Measurements from ENCODE around the gene ZRANB1.
"Not testable (repeated sequence)": the region's sequence is repeated elsewhere in the genome, so short reads cannot be mapped to it uniquely, and the experiment has no call there.

ZRANB1 gene

DNA sequence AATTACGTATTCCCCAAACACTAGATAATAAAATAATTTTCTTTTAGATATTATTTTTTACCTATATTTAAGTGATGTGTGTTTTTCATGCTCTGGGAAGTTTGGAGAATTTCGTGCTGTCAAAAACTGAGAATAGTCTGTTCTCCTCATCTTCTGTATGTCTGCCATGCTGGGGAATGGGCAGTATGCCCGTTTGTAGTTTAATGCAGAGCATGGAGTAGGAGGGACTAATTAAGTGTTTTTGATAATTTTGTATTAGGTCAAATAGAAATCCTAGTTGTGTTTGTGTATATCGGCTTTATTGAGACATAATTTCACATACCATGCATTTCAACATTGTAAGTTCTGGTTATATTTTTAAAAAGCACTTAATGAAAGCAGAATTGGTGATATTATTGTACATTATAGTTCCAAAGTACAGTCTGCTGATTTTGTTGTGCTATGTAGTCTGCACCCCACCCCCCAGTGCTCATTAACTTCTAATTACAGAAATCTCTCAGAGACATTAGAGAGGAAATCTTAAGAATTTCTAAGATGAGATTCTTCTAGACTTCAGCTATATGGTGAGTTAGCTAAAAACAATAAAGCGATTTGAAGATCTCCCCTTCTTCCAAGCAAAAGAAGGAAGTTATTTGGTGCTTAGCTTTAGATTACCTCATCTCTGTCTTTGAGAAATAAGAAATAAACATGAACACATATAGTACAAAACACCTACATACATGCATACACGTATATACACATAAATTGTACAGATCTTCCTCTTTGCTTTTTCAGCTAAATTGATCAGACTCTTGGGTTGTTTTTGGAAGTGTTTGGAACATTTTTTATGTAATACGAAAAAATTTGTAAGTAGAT is 22.2 kb downstream of the ZRANB1 start:
- no peak for DNase-seq (ENCODE audit: low read depth in 2 of 2)

DNA sequence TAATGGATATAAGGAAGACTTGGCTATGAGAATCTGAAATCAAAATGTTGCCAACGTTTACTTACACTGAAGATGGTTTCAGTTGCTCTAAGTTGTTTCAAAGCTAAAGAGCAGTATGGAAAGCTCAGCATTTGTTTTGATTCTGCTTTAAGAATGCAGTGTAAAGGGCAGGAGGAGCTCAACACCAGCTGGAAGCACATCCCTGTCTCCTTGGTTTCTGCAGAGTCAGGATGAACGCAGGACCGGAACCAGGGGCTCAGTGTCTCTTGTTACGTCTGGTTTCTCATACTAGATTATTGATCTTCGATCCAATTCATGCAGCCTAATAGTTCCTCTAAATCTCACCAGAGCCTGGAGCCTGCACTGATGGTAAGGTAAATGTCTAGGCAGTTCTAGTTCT is 24.1 kb downstream of the ZRANB1 start:
- DNase-seq (ENCODE audit: low read depth in 2 of 2) = no peak

DNA sequence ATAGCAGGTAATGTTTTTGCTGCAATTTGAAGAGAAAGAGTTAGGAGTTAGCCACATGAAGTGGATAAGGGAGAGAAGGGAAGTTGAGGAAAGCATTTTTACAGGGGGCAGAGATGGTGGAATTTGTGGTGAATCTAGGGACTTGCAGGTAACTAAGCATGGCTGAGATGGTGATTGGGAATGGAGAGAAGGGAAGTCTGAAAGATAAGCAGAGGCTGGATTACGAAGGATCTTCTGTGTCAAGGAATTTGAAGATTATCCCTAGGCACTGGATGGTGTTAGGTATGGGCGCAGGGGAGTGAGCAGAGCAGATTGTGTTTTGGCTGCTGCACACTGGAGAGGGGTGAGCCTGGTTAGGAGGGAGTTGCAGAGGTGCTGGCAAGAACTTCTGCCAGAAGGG is 25.3 kb downstream of the ZRANB1 start:
- DNase-seq (ENCODE audit: low read depth in 2 of 2) = no peak

DNA sequence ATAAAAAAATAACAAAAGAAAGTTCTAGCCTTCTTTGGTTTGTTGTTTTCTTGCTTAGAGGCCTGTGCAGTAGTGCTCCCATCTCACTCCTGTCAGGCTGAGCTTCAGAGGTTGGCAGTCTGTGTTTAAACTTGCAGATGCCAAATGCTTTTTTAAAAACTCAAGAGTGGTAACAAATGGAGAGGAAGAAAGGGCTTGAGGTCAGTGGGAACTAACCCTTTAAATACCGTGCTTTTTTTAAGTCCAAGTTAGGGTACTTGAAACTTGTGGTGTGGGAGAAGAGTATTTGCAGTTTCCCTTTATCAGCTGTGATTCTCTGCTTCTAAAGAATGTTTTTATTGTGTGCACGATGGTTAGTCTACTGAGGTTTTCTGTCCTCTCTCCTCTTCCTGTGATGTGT is 29.4 kb downstream of the ZRANB1 start:
- no peak for DNase-seq (ENCODE audit: low read depth in 2 of 2)

DNA sequence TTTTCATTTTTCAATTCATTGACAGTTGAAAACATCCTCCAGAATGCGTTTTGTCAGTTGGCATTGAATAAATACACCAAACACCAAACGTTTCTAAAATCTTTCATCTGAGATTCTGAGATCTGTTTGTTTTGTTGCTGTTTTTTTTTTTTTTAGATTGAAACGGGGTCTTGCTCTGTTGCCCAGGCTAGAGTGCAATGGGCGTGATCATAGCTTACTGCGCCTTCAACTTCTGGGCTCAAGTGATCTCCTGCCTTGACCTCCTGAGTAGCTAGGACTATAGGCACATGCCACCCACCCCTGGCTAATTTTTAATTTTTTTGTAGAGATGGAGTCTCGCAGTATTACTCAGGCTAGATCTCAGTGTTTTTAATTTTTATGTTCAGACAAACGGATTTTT is 30.7 kb downstream of the ZRANB1 start:
- no peak for DNase-seq (ENCODE audit: low read depth in 2 of 2)

DNA sequence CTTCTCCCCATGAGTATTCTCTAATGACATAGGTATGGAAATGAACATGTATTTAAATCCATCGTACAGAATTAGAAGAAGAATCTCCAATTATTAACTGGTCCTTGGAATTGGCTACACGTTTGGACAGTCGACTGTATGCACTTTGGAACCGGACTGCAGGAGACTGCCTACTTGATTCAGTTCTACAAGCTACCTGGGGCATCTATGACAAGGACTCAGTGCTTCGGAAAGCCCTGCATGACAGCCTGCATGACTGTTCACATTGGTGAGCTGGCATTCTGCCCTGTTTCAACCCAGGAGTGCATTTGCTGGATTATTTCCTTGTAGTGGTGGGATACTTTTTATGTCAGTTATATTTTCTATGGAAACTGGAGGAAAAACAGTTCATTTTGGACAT is 32.2 kb downstream of the ZRANB1 start:
- no peak for DNase-seq (ENCODE audit: low read depth in 2 of 2)

DNA sequence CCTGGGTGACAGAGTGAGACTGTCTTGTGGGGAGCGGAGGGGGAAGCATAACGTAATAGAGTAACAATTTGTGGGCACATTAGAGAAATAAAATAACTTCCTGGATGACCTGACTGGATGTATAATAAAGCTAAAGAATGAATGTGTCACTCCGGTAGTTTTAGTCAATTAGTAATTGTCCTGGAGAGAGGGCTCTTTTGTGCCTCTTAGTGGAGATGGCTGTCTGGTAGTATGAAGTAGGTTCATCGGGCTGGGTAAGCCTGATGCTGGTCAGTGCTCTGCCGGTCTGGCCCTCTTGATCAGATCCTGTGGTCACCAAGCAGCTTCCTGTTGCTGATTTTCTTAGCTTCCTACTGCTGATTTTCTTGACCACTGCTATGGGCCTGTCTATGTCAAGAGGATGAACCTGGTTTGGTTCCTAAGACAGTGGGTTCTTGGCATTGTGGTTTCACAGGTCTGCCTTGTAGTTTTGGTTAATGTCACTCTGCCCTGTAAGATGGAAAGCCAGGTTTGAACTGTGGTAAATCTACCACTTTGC is 34.1 kb downstream of the ZRANB1 start:
- DNase-seq (ENCODE audit: low read depth in 2 of 2) = no peak

DNA sequence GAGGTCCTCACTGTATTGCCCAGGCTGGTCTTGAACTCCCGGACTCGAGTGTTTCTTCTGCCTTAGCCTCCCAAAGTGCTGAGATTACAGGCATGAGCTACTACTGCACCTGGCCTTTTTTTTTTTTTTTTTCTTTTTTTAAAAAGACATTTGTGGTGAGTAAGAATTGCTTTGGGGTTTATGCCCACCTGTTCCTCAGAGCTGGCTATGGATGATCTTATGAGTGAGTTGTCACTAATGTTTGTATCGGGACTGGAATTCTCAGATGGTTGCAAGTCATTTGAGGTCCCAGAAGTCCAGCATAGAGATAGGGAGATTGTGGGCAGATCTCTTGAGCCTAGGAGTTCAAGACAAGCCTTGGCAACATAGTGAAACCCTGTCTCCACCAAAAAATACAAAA is 35.2 kb downstream of the ZRANB1 start:
- DNase-seq (ENCODE audit: low read depth in 2 of 2) = no peak

DNA sequence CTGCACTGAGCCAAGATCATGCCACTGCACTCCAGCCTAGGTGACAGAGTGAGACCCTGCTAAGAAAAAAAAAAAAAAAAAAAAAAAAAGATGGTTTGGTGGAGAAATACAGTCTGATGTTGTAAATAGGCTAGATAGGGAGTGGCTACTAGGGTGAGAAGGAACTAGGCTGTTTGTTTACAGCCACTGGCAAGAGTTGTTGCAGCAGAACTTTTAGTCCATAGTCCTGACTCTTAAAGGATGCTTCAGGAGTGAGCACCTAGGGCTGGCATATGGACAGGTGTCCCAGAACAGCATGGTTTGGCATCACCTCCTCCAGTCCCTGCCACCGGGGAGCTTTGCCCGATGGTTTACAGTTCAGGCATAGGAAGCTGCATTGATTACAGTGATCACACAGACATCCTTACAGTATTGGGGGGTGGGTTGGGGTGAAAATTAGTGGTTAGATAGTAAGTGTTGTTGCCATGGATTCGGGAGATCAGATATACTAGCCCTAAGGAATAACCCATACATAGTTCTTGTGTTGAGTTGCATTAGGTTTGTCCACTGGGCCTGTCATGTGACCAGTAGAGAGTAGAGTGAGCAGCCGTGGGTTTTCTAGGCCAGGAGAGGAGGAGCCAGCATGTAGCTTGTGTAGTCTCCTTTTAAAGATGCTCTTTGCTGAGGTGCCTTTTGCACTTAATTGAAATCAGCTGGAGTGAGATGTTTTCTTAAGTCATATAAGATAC is 35.9 kb downstream of the ZRANB1 start:
- no peak for DNase-seq (ENCODE audit: low read depth in 2 of 2)

DNA sequence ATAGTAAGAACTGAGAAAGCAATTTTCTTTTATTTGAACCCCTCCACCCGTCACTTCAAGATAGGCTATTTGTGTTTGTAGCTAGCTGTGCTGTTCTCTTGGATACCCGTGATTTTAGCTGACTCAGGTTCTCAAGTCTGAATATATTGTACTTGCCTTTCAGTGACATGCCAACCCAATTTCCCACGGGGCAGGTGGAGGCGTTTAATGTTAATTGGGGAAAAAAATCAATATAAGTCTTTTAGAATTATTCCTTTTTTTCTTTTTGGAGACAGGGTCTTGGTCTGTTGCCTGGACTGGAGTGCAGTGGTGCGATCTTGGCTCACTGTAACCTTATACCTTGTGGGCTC is 36.4 kb downstream of the ZRANB1 start:
- no peak for DNase-seq (ENCODE audit: low read depth in 2 of 2)

DNA sequence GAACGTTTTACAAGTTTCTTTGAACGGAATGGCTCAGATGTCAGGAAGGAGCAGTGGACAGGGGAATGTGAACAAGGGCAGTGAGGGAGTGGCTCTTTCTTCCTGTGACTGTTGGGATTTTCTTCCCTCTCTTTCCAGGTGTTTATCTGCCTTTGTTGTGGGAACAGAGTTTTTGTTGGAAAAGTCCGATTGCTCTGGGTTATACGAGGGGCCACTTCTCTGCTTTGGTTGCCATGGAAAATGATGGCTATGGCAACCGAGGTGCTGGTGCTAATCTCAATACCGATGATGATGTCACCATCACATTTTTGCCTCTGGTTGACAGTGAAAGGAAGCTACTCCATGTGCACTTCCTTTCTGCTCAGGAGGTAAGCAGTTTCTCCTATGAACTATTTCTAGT is 41.4 kb downstream of the ZRANB1 start:
- no peak for DNase-seq (ENCODE audit: low read depth in 2 of 2)

DNA sequence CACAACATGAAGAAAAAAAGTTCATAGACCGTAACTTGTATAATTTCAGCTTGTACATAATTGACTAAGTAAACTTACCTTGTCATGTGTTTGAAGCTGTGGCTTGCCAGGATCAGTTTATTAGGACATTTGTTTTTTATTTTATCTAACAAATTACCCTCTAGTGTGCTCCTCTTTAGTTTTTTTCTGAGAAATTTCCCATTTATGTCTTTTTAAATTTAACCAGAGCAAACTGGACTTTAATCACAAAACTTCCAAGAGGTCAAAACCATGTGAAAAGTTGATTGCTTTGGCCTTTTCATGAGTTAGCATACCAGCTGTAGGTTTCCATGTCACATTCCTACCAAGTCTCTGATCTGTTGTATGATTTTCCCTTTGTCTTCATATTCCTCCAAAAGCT is 42.5 kb downstream of the ZRANB1 start:
- DNase-seq (ENCODE audit: low read depth in 2 of 2) = no peak

DNA sequence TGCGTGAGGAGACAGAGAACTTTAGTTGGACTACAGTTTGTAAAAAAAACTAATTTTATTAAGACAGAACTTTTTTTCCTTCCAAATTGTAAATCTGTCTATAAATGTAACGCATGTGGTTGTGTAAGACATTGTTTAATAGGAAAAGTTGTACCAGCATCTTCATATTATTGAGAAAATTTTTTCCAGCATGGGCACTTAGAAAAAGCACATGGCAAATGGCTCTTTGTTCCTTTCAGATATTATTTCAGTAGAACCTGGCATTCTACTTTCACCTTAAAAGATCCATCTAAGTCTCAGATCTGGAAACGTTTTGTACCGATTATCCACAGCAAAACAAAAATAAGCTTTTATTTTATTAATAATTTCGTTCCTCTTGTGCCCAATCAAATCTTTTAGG is 43.2 kb downstream of the ZRANB1 start:
- no peak for DNase-seq (ENCODE audit: low read depth in 2 of 2)

DNA sequence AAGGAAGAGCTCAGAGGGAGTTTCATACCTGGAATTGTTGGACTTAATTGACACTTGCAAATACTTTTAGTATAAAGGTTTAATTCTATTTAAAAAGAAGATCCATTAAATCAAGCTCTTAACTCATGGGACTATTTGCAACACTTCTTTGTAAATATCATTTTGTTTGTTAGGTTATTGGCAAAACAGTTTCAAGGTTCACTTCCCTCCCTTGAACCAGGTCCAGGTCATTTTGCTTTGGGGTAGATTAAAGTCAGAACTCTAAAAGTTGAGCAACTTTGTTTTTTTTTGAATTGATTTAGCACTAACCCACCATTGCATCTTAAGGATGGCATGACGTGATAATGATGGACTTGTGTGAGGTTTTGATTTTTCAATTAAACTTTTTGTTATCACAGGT is 45.9 kb downstream of the ZRANB1 start:
- no peak for DNase-seq (ENCODE audit: low read depth in 2 of 2)

DNA sequence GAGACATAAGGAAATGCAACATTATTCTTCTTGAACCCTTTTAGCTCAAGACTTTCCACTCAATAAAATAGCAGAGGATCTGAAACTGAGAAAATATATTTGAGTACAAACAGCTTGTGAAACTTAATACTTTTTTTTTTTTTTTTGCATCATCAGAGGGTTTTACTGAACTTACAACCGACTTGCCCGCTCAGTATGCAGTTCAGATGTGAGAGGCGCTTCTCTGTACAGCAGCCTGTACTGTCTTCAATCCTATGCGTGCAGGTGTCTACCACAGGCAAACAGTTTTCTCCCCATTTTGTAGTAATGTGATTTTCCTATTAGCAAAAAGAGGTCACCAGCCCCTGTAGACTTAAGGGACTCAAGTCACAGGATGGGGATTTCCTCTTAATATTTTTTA is 46.8 kb downstream of the ZRANB1 start:
- not testable (repeated sequence) for DNase-seq (ENCODE audit: low read depth in 2 of 2)

DNA sequence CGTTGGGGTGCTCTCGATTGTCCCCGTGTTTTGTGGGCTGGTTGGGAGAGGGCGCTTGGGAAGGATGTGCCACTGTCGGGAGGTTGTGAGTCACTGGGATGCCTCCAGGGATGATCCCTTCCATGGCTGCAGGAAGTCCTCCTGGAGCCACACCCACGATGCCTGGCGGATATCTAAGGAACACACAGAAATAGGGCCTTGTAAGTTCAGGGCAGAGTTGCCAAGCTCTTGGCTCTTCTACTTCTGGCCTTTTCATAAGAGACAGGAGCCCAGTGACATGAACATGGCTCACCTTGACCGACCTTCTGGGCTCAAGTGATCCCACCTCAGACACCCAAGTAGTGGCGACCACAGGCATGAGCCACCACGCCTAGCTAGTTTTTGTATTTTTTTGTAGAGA is 47.6 kb downstream of the ZRANB1 start:
- no peak for DNase-seq (ENCODE audit: low read depth in 2 of 2)

DNA sequence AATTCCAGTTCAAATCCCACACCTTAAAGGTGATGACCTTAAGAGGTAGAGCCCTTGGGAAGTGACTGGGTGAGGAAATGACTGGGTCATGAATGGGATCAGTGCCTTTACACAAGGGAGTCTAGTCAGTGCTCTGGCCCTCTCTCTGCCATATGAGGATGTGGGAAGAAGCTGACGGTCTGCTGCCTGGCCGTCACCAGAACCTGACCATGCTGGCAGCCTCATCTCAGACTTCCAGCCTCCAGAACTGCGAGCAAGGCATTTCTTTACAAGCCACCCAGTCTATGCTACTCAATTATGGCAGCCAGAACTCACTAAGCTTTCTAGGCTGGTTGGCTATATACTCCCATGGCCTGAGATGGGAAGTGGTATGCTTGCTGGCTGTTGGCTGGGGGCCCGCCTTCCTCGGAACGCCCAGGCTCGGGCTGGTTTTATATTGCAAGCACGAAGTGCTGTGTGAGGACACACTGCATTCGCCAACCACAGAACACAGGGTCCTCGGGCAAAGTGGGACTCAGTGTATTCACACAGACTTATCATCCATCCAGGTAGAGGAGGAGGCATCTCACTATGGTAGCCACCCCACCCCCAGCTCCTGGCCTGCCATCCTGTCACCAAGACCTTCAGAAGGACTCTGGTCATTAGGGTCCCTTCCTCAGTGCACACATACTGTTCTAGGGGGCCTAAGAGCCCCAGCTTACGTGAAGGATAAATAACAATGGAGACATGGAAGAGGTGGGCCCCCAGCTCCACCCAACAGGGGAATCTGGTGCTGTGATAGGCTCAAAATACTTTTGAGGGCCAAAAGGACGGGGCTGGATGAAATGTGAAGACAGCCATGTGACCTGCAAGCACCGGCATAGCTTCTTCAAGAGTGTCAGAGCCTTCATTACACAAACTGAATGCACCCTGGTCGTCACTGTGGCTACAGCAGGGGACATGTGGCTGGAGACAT is 49.0 kb downstream of the ZRANB1 start:
- DNase-seq (ENCODE audit: low read depth in 2 of 2) = no peak

DNA sequence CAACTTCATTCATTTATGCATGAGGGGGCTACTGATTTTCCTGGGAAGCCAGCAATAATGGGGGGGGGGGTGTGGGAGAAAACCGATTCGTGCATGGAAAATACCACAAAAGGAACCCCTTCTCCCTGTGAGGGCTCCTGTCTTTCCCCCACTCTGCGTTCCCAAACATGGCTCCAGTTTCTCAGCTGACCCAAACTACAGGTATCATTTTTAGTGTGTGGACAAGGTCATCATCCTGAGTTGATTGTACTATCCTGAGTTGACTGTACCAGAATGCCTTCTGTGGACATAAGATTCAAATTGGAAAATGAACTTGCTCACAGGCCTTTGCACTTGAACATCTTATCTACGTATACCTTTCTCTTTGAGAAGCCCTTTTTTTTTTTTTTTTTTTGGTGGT is 49.9 kb downstream of the ZRANB1 start:
- no peak for DNase-seq (ENCODE audit: low read depth in 2 of 2)

DNA sequence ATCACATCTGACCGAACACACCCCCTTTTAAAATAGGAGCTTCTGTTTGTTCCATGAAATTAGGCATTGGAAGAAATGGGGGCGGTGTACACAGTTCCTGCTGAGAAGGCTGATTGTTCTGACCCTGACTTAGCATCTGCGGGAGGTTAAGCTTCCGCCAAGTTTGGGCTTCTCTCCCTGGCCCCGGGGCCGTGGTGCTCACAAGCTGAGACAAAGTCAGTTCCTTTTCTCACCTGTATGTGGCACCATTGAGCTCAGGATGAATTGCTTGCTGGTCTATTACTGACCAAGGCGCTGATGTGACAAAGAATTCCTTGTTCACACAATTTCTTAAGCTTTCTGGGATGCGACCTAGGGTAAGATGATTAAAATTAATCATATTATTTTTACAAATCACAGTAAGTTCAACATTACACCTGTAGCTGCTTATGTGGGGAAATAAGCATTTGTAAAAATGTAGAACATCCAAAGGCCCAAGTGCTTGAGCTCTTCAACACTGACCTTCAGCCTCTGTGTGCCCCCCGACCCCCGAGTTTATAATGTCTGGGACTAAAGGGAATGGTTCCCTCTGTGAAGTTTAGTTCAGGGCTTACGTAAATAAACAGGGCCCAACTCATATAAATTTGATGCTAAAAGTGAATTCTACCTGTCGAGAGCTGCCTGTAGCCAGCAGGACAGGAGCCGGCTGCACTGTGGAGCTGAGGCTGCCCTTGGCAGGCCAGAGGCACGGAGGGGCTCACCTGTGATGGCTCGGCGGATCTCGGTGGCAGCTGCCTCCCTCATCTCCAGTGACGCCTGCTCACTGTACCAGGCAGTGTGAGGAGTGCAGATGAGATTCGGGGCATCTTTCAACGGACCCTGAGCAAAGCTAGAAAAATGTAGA is 50.8 kb downstream of the ZRANB1 start:
- no peak for DNase-seq (ENCODE audit: low read depth in 2 of 2)

DNA sequence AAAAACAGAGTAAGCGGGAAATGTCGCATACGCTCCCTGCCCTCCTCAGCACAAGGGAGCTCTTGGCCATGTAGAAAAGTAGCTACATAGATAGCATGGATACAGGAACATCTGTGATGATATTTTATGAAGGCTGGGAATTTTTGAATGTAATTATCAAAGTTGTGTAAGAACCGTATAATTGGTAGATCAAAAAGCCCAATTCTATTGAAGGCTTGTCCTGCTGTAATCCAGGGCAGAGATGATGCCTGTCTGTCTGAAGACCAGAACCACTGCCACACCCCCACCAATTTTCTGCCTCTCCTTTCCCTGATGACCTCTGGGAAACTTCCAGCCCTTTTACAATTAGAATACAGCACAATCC is 51.4 kb downstream of the ZRANB1 start:
- no peak for DNase-seq (ENCODE audit: low read depth in 2 of 2)

Measured in stimulated activated CD8-positive, alpha-beta memory T cell treated with anti-CD3 and anti-CD28 coated beads, Interleukin-2, amount 100 ng/mL, for 48 hours (primary cell).